Peyer's patch (tissue), 4 donors: ENCODE data around the gene B3GNT4.

ENCODE experiments used
- POLR2A ChIP-seq, 2 donors: fragments of 450-650 bp; IDR thresholded peaks; one replicate each; pipeline ENCODE4 v1.5.1; 2017; ENCODE audit warnings: antibody characterized with exemption in 2 of 2, mild to moderate bottlenecking in 2 of 2, moderate library complexity in 2 of 2
- TF ChIP-seq, protein P1 (sequence below), 6 experiments: fragments of 450-650 bp in 4 of 6; fragments of 200-600 bp in 2 of 6; sonication (generic) in 1 of 6; IDR thresholded peaks; one replicate each; pipeline ENCODE4 v1.5.1; 2017 to 2019; ENCODE audit warnings: antibody characterized with exemption in 6 of 6, mild to moderate bottlenecking in 3 of 6, moderate library complexity in 1 of 6

DNA sequence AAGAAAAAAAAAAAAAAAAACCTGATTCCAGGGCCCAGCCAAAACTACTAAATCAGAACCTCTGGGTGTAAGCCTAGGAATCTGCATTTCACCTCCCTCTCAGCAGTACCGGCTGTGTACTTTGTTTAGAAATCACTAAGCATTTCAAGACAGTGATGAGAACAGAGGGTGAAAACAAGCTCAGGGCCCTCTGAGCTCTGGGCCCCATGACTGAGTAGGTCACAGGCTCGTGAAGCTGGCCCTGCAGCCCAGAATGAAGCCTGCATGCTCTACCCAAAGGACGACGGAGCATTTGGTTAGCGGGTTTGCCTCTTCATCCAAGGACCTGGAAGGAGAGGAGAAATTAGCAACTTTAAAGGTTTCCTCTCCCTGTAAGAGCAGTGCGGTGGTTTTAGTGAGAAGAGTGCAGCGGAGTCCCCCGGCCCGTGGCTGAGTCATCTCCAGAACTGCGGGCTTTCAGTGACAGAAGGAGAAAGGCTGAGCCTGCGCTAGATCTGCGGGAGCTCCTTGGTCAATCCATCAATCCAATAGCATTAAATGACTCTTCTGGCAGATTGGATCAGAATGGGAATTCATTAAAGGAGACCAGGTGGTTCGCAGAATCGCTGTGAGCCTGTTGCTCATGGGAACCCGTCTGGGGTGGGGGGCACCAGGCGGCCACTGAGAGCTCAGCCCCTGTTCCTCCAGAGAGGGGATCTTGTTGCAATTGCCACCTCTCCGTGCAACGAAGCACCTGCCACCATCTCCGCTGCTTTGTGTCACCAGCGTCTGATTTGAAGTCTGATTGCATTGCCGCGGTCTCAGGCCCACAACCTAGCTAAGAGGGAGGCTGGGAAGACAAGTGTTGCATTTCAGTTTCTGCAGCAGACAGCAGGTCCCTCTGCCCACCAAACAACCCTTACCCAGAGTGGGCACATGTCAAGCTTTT is 36.8 kb upstream of the B3GNT4 start:
- TF ChIP-seq, protein P1, sequence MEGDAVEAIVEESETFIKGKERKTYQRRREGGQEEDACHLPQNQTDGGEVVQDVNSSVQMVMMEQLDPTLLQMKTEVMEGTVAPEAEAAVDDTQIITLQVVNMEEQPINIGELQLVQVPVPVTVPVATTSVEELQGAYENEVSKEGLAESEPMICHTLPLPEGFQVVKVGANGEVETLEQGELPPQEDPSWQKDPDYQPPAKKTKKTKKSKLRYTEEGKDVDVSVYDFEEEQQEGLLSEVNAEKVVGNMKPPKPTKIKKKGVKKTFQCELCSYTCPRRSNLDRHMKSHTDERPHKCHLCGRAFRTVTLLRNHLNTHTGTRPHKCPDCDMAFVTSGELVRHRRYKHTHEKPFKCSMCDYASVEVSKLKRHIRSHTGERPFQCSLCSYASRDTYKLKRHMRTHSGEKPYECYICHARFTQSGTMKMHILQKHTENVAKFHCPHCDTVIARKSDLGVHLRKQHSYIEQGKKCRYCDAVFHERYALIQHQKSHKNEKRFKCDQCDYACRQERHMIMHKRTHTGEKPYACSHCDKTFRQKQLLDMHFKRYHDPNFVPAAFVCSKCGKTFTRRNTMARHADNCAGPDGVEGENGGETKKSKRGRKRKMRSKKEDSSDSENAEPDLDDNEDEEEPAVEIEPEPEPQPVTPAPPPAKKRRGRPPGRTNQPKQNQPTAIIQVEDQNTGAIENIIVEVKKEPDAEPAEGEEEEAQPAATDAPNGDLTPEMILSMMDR (IDR thresholded peaks at IDR 0.05) = no peak
- no peak for TF ChIP-seq POLR2A (IDR thresholded peaks at IDR 0.05)
